Activated CD8-positive, alpha-beta memory T cell treated with anti-CD3 and anti-CD28 coated beads, Interleukin-2, amount 50 U/mL, for 24 hours (primary cell): Measurements from ENCODE around the gene RANBP6.

ENCODE experiments used
- DNase-seq: peaks from one replicate; pipeline ENCODE4 v3.0.0-alpha.2; 2020; ENCODE audit errors: extremely low read depth

Gene RANBP6

GRCh38 chr9:6007058-6007769 lies 8.2 kb downstream of the RANBP6 start:
- peak; percentile 88 for DNase-seq

GRCh38 chr9:6006749-6007057 lies 8.7 kb downstream of the RANBP6 start:
- no peak for DNase-seq

GRCh38 chr9:6000955-6001354 lies 14.5 kb downstream of the RANBP6 start:
- no peak for DNase-seq

- DNase-seq = no peak
Observed at GRCh38 chr9:5999443-6000101, 15.9 kb downstream of the RANBP6 start.

- DNase-seq = no peak
Observed at GRCh38 chr9:5994493-5994892, 20.9 kb downstream of the RANBP6 start.

GRCh38 chr9:5988265-5988664 lies 27.2 kb downstream of the RANBP6 start:
- DNase-seq = no peak

GRCh38 chr9:5983042-5983441 lies 32.4 kb downstream of the RANBP6 start:
- DNase-seq = no peak

- DNase-seq = no peak
Observed at GRCh38 chr9:5982317-5982716, 33.1 kb downstream of the RANBP6 start.

- DNase-seq = no peak
Observed at GRCh38 chr9:5978523-5978922, 36.9 kb downstream of the RANBP6 start.

- DNase-seq = no peak
Observed at GRCh38 chr9:5976674-5977397, 38.6 kb downstream of the RANBP6 start.

GRCh38 chr9:5971740-5972139 lies 43.7 kb downstream of the RANBP6 start:
- no peak for DNase-seq
